ENCODE results near the gene ZNF436. TPM values are rescaled to one million over a fixed set of nuclear protein-coding genes. Genes with fewer than 3 reads are reported as not detected.

The ZNF436 gene
- total and polyA plus RNA-seq, 2 donors (not counting 1 experiment from before 2014, with no cell fraction given), result 1.9 to 10.1 TPM

- Histone ChIP-seq H3K79me2 (ENCODE audit: control insufficient read depth, insufficient read depth, low read length) (peaks cover 70% of the 10 kb centered on the region), H3K27ac (ENCODE audit: low read length in 2 of 2) (peak overlapping the region in 1 of 2 donors; percentile 44), H3K4me1 (ENCODE audit: control insufficient read depth in 2 of 2, insufficient read depth in 2 of 2, low read length in 2 of 2) (peaks cover 24 to 45% of the 10 kb centered on the region in 2 donors), H3K9me3 (ENCODE audit: control extremely low read depth in 1 of 3, control insufficient read depth in 2 of 3, insufficient read depth in 1 of 3, low read length in 2 of 3) (no peaks in the 10 kb centered on the region), H3K27me3 (replicated peaks in 1 of 4; ENCODE audit: control extremely low read depth in 1 of 4, control insufficient read depth in 3 of 4, insufficient read depth in 4 of 4, low read length in 3 of 4) (no peaks in the 10 kb centered on the region), H3K36me3 (replicated peaks in 1 of 2; ENCODE audit: control extremely low read depth in 1 of 2, control insufficient read depth in 1 of 2, extremely low read depth in 1 of 2, insufficient read depth in 2 of 2, low read length in 1 of 2) (peaks cover 2 to 9% of the 10 kb centered on the region in 2 experiments), H3K9ac (ENCODE audit: low read length) (peak overlapping the region; percentile 85), H2AFZ (ENCODE audit: insufficient read depth, low read depth, low read length, poor library complexity, severe bottlenecking) (no peak overlapping the region), H4K20me1 (ENCODE audit: control insufficient read depth, insufficient read depth, low read length, poor library complexity, severe bottlenecking) (peaks cover 47% of the 10 kb centered on the region), H3K4me3 (ENCODE audit: control extremely low read depth in 1 of 5, extremely low read depth in 1 of 5, insufficient read depth in 1 of 5, low read depth in 2 of 5, low read length in 4 of 5) (peak overlapping the region; percentile 1 to 85 (median 26)), H3K4me2 (replicated peaks; ENCODE audit: low read depth, low read length, poor library complexity, severe bottlenecking) (peak overlapping the region; percentile 78)
- WGBS (ENCODE audit: insufficient coverage), result 13% methylated on average over 2 of the region's 10 CpGs
- Mint-ChIP-seq H3K4me3 (peak overlapping the region; percentile 96), H3K27me3 (no peaks in the 10 kb centered on the region), H3K27ac (peak overlapping the region; percentile 39), H3K4me1 (peaks cover 51% of the 10 kb centered on the region), H3K9me3 (ENCODE audit: insufficient read depth) (no peaks in the 10 kb centered on the region)
- ChIA-PET CTCF (interaction anchor here (0.6 to 1.2 kb wide), 2 partner anchors 62 to 318 kb away, joined by 4 to 5 read pairs; no protein-coding TSS in a partner anchor), POLR2A (no interaction called here)
- DNase-seq (no peak), ATAC-seq (ENCODE audit: low read depth) (no peak)
- TF ChIP-seq CTCF (IDR thresholded peaks at IDR 0.05) (no peak), EZH2 (IDR thresholded peaks at IDR 0.05; ENCODE audit: borderline replicate concordance, insufficient read depth, low read depth, low read length, poor library complexity, severe bottlenecking) (no peak)
- intact Hi-C loops (cut with micrococcal nuclease), result no loop called here
Measured at GRCh38 chr1:23341931-23342692, 27.5 kb downstream of the ZNF436 start.

- H3K4me1 ChIP-seq (ENCODE audit: control insufficient read depth in 2 of 2, insufficient read depth in 2 of 2, low read length in 2 of 2), result peaks cover 18 to 42% of the 10 kb centered on the region in 2 donors
- H2AFZ ChIP-seq (ENCODE audit: insufficient read depth, low read depth, low read length, poor library complexity, severe bottlenecking), result no peak overlapping the region
- peaks cover 89% of the 10 kb centered on the region for H3K79me2 ChIP-seq (ENCODE audit: control insufficient read depth, insufficient read depth, low read length)
- H3K4me1 Mint-ChIP-seq, result peaks cover 45% of the 10 kb centered on the region
- ChIA-PET CTCF (interaction anchor here (1.0 to 1.2 kb wide), 2 partner anchors 23 to 242 kb away, joined by 3 read pairs; no protein-coding TSS in a partner anchor), POLR2A (interaction anchor here (1.4 kb wide), 1 partner anchor 29 kb away, joined by 3 read pairs; no protein-coding TSS in a partner anchor)
- DNase-seq (no peak), ATAC-seq (ENCODE audit: low read depth) (no peak)
- TF ChIP-seq CTCF (IDR thresholded peaks at IDR 0.05) (no peak), EZH2 (IDR thresholded peaks at IDR 0.05; ENCODE audit: borderline replicate concordance, insufficient read depth, low read depth, low read length, poor library complexity, severe bottlenecking) (no peak)
- intact Hi-C loops (cut with micrococcal nuclease), result no loop called here
- peaks cover 54% of the 10 kb centered on the region for H4K20me1 ChIP-seq (ENCODE audit: control insufficient read depth, insufficient read depth, low read length, poor library complexity, severe bottlenecking)
- H3K27me3 ChIP-seq (replicated peaks in 1 of 4; ENCODE audit: control extremely low read depth in 1 of 4, control insufficient read depth in 3 of 4, insufficient read depth in 4 of 4, low read length in 3 of 4), result no peaks in the 10 kb centered on the region
- H3K36me3 ChIP-seq (replicated peaks in 1 of 2; ENCODE audit: control extremely low read depth in 1 of 2, control insufficient read depth in 1 of 2, extremely low read depth in 1 of 2, insufficient read depth in 2 of 2, low read length in 1 of 2), result peaks cover 2 to 23% of the 10 kb centered on the region in 2 experiments
- H3K27me3 Mint-ChIP-seq, result no peaks in the 10 kb centered on the region
- H3K27ac ChIP-seq (ENCODE audit: low read length in 2 of 2), result peak overlapping the region in 1 of 2 donors; percentile 32
- H3K4me3 ChIP-seq (ENCODE audit: control extremely low read depth in 1 of 5, extremely low read depth in 1 of 5, insufficient read depth in 1 of 5, low read depth in 2 of 5, low read length in 4 of 5), result no peak overlapping the region
- peak overlapping the region; percentile 12 for H3K27ac Mint-ChIP-seq
- H3K9me3 ChIP-seq (ENCODE audit: control extremely low read depth in 1 of 3, control insufficient read depth in 2 of 3, insufficient read depth in 1 of 3, low read length in 2 of 3), result no peaks in the 10 kb centered on the region
- WGBS (ENCODE audit: insufficient coverage), result 94% methylated on average over 2 of the region's 4 CpGs
- H3K4me3 Mint-ChIP-seq, result peak overlapping the region; percentile 17
- H3K9ac ChIP-seq (ENCODE audit: low read length), result peak overlapping the region; percentile 15
- H3K4me2 ChIP-seq (replicated peaks; ENCODE audit: low read depth, low read length, poor library complexity, severe bottlenecking), result peak overlapping the region; percentile 78
- H3K9me3 Mint-ChIP-seq (ENCODE audit: insufficient read depth), result no peaks in the 10 kb centered on the region
Measured at GRCh38 chr1:23339632-23340031, 30.0 kb downstream of the ZNF436 start.
